Upper lobe of left lung (tissue), 6 donors: ENCODE data around the gene FBXW11. TPM values are rescaled to one million over a fixed set of nuclear protein-coding genes. Genes with fewer than 3 reads are reported as not detected.
"Not testable (repeated sequence)": the region's sequence is repeated elsewhere in the genome, so short reads cannot be mapped to it uniquely, and the experiment has no call there.

Source experiments
- ATAC-seq, 2 donors: fragments of 200-7000 bp; cut with Tn5 transposase; one replicate each; pipeline ENCODE4 v1.9.1; 2022; ENCODE audit warnings: mild to moderate bottlenecking in 2 of 2, moderate library complexity in 2 of 2; ENCODE audit not compliant: low FRiP score in 2 of 2
- DNase-seq, 2 donors: peaks; one replicate each; pipeline ENCODE4 v3.0.0-alpha.2; 2019 to 2020
- H3K27ac ChIP-seq, 4 donors: fragments of 200-600 bp; sonication (generic); one replicate each; pipeline ENCODE4 v1.5.1; 2016 to 2019
- H3K27me3 ChIP-seq, 4 donors: fragments of 200-600 bp; sonication (generic); one replicate each; pipeline ENCODE4 v1.5.1; 2017 to 2019
- H3K36me3 ChIP-seq, 4 donors: fragments of 200-600 bp; sonication (generic); one replicate each; pipeline ENCODE4 v1.5.1; 2016 to 2019
- H3K4me1 ChIP-seq, 4 donors: fragments of 200-600 bp; sonication (generic); one replicate each; pipeline ENCODE4 v1.5.1; 2018 to 2019
- H3K4me3 ChIP-seq, 4 donors: fragments of 200-600 bp; sonication (generic); one replicate each; pipeline ENCODE4 v1.5.1; 2017 to 2019; ENCODE audit warnings: mild to moderate bottlenecking in 2 of 4, moderate library complexity in 1 of 4
- H3K9me3 ChIP-seq, 4 donors: fragments of 200-600 bp; sonication (generic); one replicate each; pipeline ENCODE4 v1.5.1; 2018 to 2019
- CTCF ChIP-seq, 6 experiments: fragments of 450-650 bp in 4 of 6; fragments of 200-600 bp in 2 of 6; sonication (generic) in 2 of 6; IDR thresholded peaks; one replicate each; pipeline ENCODE4 v1.5.1; 2016 to 2019; ENCODE audit warnings: antibody characterized with exemption in 6 of 6
- EP300 ChIP-seq, 4 donors: sonication (generic); formaldehyde crosslinking; IDR thresholded peaks; one replicate each; pipeline ENCODE4 v1.5.1; 2017; ENCODE audit warnings: antibody characterized with exemption in 4 of 4, control low read depth in 2 of 4
- POLR2A ChIP-seq, 4 donors: fragments of 450-650 bp; IDR thresholded peaks; one replicate each; pipeline ENCODE4 v1.5.1; 2016 to 2017; ENCODE audit warnings: antibody characterized with exemption in 4 of 4, mild to moderate bottlenecking in 2 of 4
- POLR2AphosphoS5 ChIP-seq, 2 donors: sonication (generic); formaldehyde crosslinking; IDR thresholded peaks; one replicate each; pipeline ENCODE4 v1.5.1; 2017; ENCODE audit warnings: antibody characterized with exemption in 2 of 2
- WGBS, 2 donors: methylation state at CpG; one replicate each; pipeline ENCODE4 v1.1.5; 2017 to 2018; 5-methylcytosine and 5-hydroxymethylcytosine counted together
- total RNA-seq, 6 donors: library from RNA; depleted of rRNA in 4 of 6; stranded (reverse); fragments of >200 nt in 4 of 6; gene quantifications; one replicate each; pipeline versions ENCODE4 v1.1.0 to v1.2.1, GENCODE V29; 2016 to 2021
- donor health status: DM: no; HTN: no; CAD: no; lungs with moderate emphysema.
- donor health status: DM: no; HTN: yes; CAD: no; lungs with severe emphysema.

Gene FBXW11
- total RNA-seq, 6 donors from 2014 or later: 37.2 to 80.0 (median 48.9) TPM

GRCh38 chr5:171891595-171891994 is 114.8 kb downstream of the FBXW11 start:
- no peak overlapping the region for H3K27ac ChIP-seq
- H3K36me3 ChIP-seq: peaks cover 11 to 48% (median 15%) of the 10 kb centered on the region in 4 donors
- no peak for DNase-seq
- no peak for ATAC-seq
- WGBS, 2 donors: 73 to 74% methylated on average over 6 of the region's 6 CpGs
- no peaks in the 10 kb centered on the region for H3K4me1 ChIP-seq
- TF ChIP-seq EP300 (IDR thresholded peaks at IDR 0.05) (no peak), POLR2AphosphoS5 (IDR thresholded peaks at IDR 0.05) (no peak), POLR2A (IDR thresholded peaks at IDR 0.05) (no peak), CTCF (IDR thresholded peaks at IDR 0.05) (no peak)
- H3K27me3 ChIP-seq: no peaks in the 10 kb centered on the region
- H3K4me3 ChIP-seq: no peak overlapping the region
- H3K9me3 ChIP-seq: no peaks in the 10 kb centered on the region

- H3K27ac ChIP-seq: no peak overlapping the region
- no peaks in the 10 kb centered on the region for H3K27me3 ChIP-seq
- TF ChIP-seq EP300 (IDR thresholded peaks at IDR 0.05) (no peak), POLR2AphosphoS5 (IDR thresholded peaks at IDR 0.05) (no peak), CTCF (IDR thresholded peaks at IDR 0.05) (no peak), POLR2A (IDR thresholded peaks at IDR 0.05) (no peak)
- no peak overlapping the region for H3K4me3 ChIP-seq
- no peaks in the 10 kb centered on the region for H3K4me1 ChIP-seq
- ATAC-seq (no peak), DNase-seq (no peak)
- 92 to 93% methylated on average over 4 of the region's 4 CpGs for WGBS, 2 donors
- H3K36me3 ChIP-seq: peaks cover 11 to 46% (median 15%) of the 10 kb centered on the region in 4 donors
- no peaks in the 10 kb centered on the region for H3K9me3 ChIP-seq
These were observed 115.3 kb downstream of the FBXW11 start for GRCh38 chr5:171891150-171891549.

GRCh38 chr5:171888051-171888481 is 118.4 kb downstream of the FBXW11 start:
- H3K36me3 ChIP-seq: peaks cover 11 to 41% (median 15%) of the 10 kb centered on the region in 4 donors
- TF ChIP-seq POLR2AphosphoS5 (IDR thresholded peaks at IDR 0.05) (no peak), POLR2A (IDR thresholded peaks at IDR 0.05) (no peak), CTCF (IDR thresholded peaks at IDR 0.05) (no peak), EP300 (IDR thresholded peaks at IDR 0.05) (no peak)

GRCh38 chr5:171886037-171886436 is 120.4 kb downstream of the FBXW11 start:
- not testable (repeated sequence) for H3K27ac ChIP-seq, DNase-seq, H3K9me3 ChIP-seq, H3K27me3 ChIP-seq, H3K4me1 ChIP-seq, H3K4me3 ChIP-seq, ATAC-seq
- 94 to 100% methylated on average over 2 of the region's 2 CpGs for WGBS, 2 donors
- peaks cover 11 to 35% (median 13%) of the 10 kb centered on the region in 4 donors for H3K36me3 ChIP-seq

More at GRCh38 chr5:171888051-171888481, 118.4 kb downstream of the FBXW11 start:
- Histone ChIP-seq H3K27ac (no peak overlapping the region), H3K4me1 (no peaks in the 10 kb centered on the region), H3K27me3 (no peaks in the 10 kb centered on the region), H3K4me3 (no peak overlapping the region), H3K9me3 (no peaks in the 10 kb centered on the region)
- DNase-seq: no peak
- WGBS, 2 donors: 81 to 90% methylated on average over 3 of the region's 3 CpGs
- ATAC-seq: no peak

GRCh38 chr5:171882118-171882517 is 124.3 kb downstream of the FBXW11 start:
- peaks cover 0 to 19% (median 8%) of the 10 kb centered on the region in 4 donors for H3K36me3 ChIP-seq
- TF ChIP-seq POLR2A (IDR thresholded peaks at IDR 0.05): no peak
- TF ChIP-seq CTCF (IDR thresholded peaks at IDR 0.05): no peak
- TF ChIP-seq EP300 (IDR thresholded peaks at IDR 0.05): no peak
- no peak for TF ChIP-seq POLR2AphosphoS5 (IDR thresholded peaks at IDR 0.05)
- 87 to 97% methylated on average over 4 of the region's 4 CpGs for WGBS, 2 donors
- H3K4me3 ChIP-seq: no peak overlapping the region
- H3K27me3 ChIP-seq: no peaks in the 10 kb centered on the region
- no peak for ATAC-seq
- no peaks in the 10 kb centered on the region for H3K9me3 ChIP-seq
- H3K27ac ChIP-seq: no peak overlapping the region
- no peak for DNase-seq
- H3K4me1 ChIP-seq: no peaks in the 10 kb centered on the region
